Neural crest cell (in vitro differentiated cells): ENCODE measurements around the gene TRAF2. TPM values are rescaled to one million over a fixed set of nuclear protein-coding genes. Genes with fewer than 3 reads are reported as not detected.

ENCODE experiments used
- DNase-seq: peaks from one replicate; pipeline ENCODE4 v3.0.0; 2021; ENCODE audit warnings: low read depth, mixed read lengths, low spot score
- H3K27ac Mint-ChIP-seq: one replicate; pipeline ENCODE4 v1.8.0; 2021; ENCODE audit warnings: mild to moderate bottlenecking, mixed read lengths; ENCODE audit not compliant: unreplicated experiment
- H3K27me3 Mint-ChIP-seq: 2 replicates; pipeline ENCODE4 v1.8.0; 2021; ENCODE audit warnings: low read depth, mild to moderate bottlenecking, mixed read lengths
- H3K36me3 Mint-ChIP-seq: 2 replicates; pipeline ENCODE4 v1.8.0; 2021; ENCODE audit warnings: low read depth, mild to moderate bottlenecking, mixed read lengths
- H3K4me1 Mint-ChIP-seq: 2 replicates; pipeline ENCODE4 v1.8.0; 2021; ENCODE audit warnings: mixed read lengths
- H3K4me3 Mint-ChIP-seq: one replicate; pipeline ENCODE4 v1.8.0; 2021; ENCODE audit warnings: mild to moderate bottlenecking, mixed read lengths
- H3K9me3 Mint-ChIP-seq: 2 replicates; pipeline ENCODE4 v1.8.0; 2021; ENCODE audit warnings: mixed read lengths
- total RNA-seq: library from RNA; stranded (reverse); gene quantifications from 2 replicates; pipeline ENCODE4 v1.2.1, GENCODE V29; 2021
- TF ChIP-seq, protein P1 (sequence below): fragments of 200-600 bp; sonication (generic); conservative IDR thresholded peaks from 2 replicates; pipeline ENCODE4 v1.5.0; 2021; ENCODE audit warnings: antibody characterized with exemption, mild to moderate bottlenecking

TRAF2 gene
- total RNA-seq, 1 donor from 2014 or later: 30.1 TPM

DNA sequence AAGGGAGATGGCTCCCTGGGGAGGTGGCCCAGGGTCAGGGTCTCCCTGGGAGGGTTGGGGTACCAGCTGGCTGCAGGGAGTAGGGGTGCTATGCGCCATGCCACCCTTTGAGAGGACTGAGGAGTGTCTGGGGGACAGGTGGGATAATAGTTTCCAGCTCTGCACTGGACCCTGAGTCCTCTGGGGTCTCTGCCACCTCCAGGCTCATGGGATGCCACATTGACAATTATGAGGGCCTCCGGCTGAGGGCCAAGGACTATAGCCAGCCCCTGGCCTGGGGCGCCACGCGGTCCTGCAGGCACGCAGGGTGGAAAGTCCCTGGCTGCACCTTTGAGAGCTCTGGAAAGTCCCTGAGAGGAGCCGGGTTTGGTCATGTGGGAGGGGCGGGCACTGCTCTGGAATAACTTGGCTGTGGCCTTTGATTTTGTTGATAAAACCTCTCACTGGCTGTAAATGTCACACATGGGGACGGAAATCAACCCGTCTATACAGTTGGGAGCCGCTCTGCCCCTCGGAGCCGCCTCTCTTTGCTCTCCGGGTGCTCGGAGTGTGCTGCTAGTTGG lies 16.0 kb downstream of the TRAF2 start:
- H3K27me3 Mint-ChIP-seq: no peaks in the 10 kb centered on the region
- TF ChIP-seq, protein P1, sequence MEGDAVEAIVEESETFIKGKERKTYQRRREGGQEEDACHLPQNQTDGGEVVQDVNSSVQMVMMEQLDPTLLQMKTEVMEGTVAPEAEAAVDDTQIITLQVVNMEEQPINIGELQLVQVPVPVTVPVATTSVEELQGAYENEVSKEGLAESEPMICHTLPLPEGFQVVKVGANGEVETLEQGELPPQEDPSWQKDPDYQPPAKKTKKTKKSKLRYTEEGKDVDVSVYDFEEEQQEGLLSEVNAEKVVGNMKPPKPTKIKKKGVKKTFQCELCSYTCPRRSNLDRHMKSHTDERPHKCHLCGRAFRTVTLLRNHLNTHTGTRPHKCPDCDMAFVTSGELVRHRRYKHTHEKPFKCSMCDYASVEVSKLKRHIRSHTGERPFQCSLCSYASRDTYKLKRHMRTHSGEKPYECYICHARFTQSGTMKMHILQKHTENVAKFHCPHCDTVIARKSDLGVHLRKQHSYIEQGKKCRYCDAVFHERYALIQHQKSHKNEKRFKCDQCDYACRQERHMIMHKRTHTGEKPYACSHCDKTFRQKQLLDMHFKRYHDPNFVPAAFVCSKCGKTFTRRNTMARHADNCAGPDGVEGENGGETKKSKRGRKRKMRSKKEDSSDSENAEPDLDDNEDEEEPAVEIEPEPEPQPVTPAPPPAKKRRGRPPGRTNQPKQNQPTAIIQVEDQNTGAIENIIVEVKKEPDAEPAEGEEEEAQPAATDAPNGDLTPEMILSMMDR: no peak
- no peak overlapping the region for H3K27ac Mint-ChIP-seq
- no peaks in the 10 kb centered on the region for H3K9me3 Mint-ChIP-seq
- H3K4me1 Mint-ChIP-seq: no peaks in the 10 kb centered on the region
- no peak for DNase-seq
- H3K36me3 Mint-ChIP-seq: peaks cover 3% of the 10 kb centered on the region
- no peak overlapping the region for H3K4me3 Mint-ChIP-seq

DNA sequence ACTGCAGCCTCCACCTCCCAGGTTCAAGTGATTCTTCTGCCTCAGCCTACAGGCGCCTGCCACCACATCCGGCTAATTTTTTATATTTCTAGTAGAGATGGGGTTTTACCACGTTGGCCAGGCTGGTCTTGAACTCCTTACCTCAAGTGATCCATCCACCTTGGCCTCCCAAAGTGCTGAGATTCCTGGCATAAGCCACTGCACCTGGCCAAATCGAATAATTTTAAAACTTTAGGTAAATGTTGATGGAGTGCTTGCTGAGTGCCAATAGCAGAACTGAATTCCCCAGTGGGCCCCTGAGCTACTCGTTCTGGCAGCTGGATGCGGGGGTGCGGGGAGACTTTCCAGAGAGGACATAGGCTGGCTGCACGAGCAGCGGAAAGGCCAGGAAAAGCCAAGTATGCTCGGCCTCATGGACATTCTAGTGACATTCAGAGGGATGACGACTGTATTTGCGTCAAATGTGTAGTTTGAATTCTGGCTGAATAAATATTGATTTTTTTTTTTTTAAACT lies 16.8 kb downstream of the TRAF2 start:
- TF ChIP-seq, protein P1: no peak
- H3K27ac Mint-ChIP-seq: no peak overlapping the region

DNA sequence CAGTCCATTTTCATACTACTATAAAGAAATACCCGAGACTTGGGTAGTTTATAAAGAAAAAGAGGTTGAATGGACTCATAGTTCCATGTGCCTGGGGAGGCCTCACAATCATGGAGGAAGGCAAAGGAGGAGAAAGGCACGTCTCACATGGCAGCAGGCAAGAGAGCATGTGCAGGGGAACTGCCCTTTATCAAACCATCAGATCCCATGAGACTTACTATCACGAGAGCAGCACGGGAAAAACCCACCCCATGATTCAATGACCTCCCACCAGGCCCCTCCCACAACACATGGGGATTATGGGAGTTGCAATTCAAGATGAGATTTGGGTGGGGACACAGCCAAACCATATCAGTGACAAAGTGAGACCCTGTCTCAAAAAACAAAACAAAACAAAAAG lies 19.9 kb downstream of the TRAF2 start:
- Mint-ChIP-seq H3K4me3 (no peak overlapping the region), H3K9me3 (no peaks in the 10 kb centered on the region), H3K4me1 (no peaks in the 10 kb centered on the region), H3K27ac (peak overlapping the region; percentile 5), H3K27me3 (no peaks in the 10 kb centered on the region), H3K36me3 (peaks cover 3% of the 10 kb centered on the region)
- TF ChIP-seq, protein P1: no peak
- no peak for DNase-seq

More for the DNA sequence above, 16.8 kb downstream of the TRAF2 start:
- no peaks in the 10 kb centered on the region for H3K27me3 Mint-ChIP-seq
- H3K4me3 Mint-ChIP-seq: no peak overlapping the region
- no peak for DNase-seq
- H3K36me3 Mint-ChIP-seq: peaks cover 3% of the 10 kb centered on the region
- no peaks in the 10 kb centered on the region for H3K4me1 Mint-ChIP-seq
- no peaks in the 10 kb centered on the region for H3K9me3 Mint-ChIP-seq

DNA sequence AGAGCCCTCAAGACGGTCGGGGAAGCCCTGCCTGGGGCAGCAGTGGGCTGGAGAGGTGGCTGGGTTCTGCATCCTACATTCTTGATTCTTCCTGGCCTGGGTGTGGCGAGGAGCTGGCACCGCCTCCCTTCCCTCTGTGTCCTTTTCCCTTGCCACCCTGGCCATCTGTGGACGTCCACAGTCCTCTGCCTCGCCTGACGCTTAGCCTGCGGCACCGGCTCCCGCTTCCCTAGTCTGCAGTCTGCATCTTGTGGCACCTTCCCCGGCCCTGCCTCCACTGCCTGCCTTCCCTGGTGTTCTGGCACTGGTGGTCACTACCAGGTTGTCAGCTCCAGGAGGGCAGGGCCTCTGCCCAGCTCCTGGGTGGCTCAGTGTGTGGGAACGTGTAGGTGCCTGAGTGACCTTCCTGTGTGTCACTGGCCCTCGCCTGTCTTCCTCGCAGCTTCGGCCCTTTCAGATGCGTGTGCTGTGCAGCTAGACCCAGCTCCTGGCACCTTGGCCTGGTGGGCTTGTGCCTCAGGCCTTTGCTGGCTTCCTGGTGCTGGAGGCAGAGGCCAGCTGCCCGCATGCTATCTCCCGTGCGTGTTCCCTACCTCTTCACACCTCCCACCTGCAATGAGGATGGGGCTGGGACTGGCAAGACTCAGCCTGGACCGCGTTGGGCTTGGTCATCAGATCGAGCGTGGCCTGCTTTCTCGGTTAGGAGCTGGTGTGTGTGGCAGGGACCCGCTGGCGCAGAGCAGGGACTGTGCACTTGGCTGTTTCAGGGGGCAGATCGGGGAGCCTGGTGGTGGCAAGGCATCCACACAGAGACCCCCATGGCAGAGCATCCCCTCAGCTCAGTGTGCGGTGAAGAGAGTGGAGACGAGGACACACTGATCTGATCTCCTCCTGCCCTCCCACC lies 20.9 kb downstream of the TRAF2 start:
- H3K4me3 Mint-ChIP-seq: no peak overlapping the region
- DNase-seq: no peak
- no peaks in the 10 kb centered on the region for H3K4me1 Mint-ChIP-seq
- no peaks in the 10 kb centered on the region for H3K27me3 Mint-ChIP-seq
- H3K27ac Mint-ChIP-seq: peak overlapping the region; percentile 62
- no peaks in the 10 kb centered on the region for H3K9me3 Mint-ChIP-seq
- H3K36me3 Mint-ChIP-seq: peaks cover 3% of the 10 kb centered on the region
- TF ChIP-seq, protein P1: no peak

DNA sequence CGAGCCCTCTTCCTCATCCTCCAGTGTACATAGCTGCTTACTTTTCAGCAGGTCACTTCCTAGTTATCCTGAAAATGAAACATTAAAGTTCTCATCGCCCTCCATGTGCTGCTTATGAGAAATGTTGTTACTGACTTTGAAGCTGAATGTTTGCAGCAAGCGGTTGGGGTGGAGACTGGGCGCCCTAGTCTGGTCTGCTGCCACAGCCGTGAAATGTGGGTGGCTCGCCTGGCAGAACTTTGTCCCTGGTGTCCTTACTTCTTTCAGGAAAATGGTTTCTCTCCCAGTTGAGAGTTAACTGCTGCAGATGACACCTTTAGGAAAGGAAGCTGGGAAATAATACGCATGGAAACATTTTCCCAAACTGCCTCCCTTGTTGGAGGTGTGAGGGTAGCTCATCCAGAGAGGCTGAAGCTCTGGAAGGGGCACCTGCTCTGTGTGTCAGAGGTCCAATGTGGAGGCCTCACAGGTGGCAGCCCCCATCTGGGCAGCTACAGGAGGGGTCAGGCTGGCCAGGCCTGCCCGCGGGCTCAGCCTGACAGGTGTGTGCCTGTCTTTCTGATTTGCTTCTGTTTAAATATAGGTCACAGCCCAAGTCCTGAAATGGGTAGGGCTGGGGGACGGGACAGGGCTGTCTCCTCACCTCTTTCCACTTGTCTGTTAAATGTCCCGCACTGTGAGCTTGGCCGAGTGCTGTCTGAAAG lies 24.0 kb downstream of the TRAF2 start:
- H3K27me3 Mint-ChIP-seq: no peaks in the 10 kb centered on the region
- H3K36me3 Mint-ChIP-seq: peaks cover 3% of the 10 kb centered on the region
- H3K4me3 Mint-ChIP-seq: no peak overlapping the region
- no peaks in the 10 kb centered on the region for H3K9me3 Mint-ChIP-seq
- H3K4me1 Mint-ChIP-seq: no peaks in the 10 kb centered on the region
- no peak for DNase-seq
- no peak overlapping the region for H3K27ac Mint-ChIP-seq
- TF ChIP-seq, protein P1: no peak
